IPS-18c (cell line): Measurements from ENCODE around the gene ZFYVE28.

ENCODE experiments used
- H3K4me3 ChIP-seq: 2 replicates; pipeline ENCODE4 v1.7.0; 2013; ENCODE audit warnings: low read depth, mild to moderate bottlenecking, low read length, moderate library complexity; ENCODE audit not compliant: insufficient read depth
- H3K9me3 ChIP-seq: one replicate; pipeline ENCODE4 v1.6.1; 2013; ENCODE audit warnings: mild to moderate bottlenecking, low read length, moderate library complexity; ENCODE audit not compliant: control insufficient read depth, insufficient read depth

The ZFYVE28 gene

GRCh38 chr4:2418650-2419571, 466 bp upstream of the ZFYVE28 start, which contains the start of gene CFAP99:
TSS of gene CFAP99 (plus strand) at chr4:2418955.
- Histone ChIP-seq H3K9me3 (peaks cover 2% of the 10 kb centered on the region), H3K4me3 (peak within 1 kb of the TSS; percentile 63)

GRCh38 chr4:2417226-2417764, 1.1 kb downstream of the ZFYVE28 start:
- Histone ChIP-seq H3K4me3 (peak overlapping the region; percentile 59), H3K9me3 (peaks cover 2% of the 10 kb centered on the region)

- Histone ChIP-seq H3K4me3 (peak overlapping the region; percentile 59), H3K9me3 (peaks cover 2% of the 10 kb centered on the region)
Observed at GRCh38 chr4:2416564-2417225, 1.8 kb downstream of the ZFYVE28 start.

- Histone ChIP-seq H3K9me3 (peaks cover 2% of the 10 kb centered on the region), H3K4me3 (0 out of 2 replicates have a peak overlapping the region, but pooled peaks have one; percentile 59)
Observed at GRCh38 chr4:2415881-2416563, 2.4 kb downstream of the ZFYVE28 start.

GRCh38 chr4:2415213-2415612, 3.2 kb downstream of the ZFYVE28 start:
- Histone ChIP-seq H3K4me3 (no peak overlapping the region), H3K9me3 (peaks cover 2% of the 10 kb centered on the region)

GRCh38 chr4:2413821-2414610, 4.4 kb downstream of the ZFYVE28 start:
- Histone ChIP-seq H3K4me3 (no peak overlapping the region), H3K9me3 (peaks cover 2% of the 10 kb centered on the region)

GRCh38 chr4:2412885-2413716, 5.3 kb downstream of the ZFYVE28 start:
- peaks cover 2% of the 10 kb centered on the region for H3K9me3 ChIP-seq
- peak overlapping the region; percentile 9; the same call in 1 of the 2 replicates for H3K4me3 ChIP-seq

- H3K9me3 ChIP-seq, result peaks cover 2% of the 10 kb centered on the region
- H3K4me3 ChIP-seq, result no peak overlapping the region; the same call in 1 of the 2 replicates
Observed at GRCh38 chr4:2412534-2412884, 5.9 kb downstream of the ZFYVE28 start.

- Histone ChIP-seq H3K4me3 (no peak overlapping the region), H3K9me3 (peaks cover 2% of the 10 kb centered on the region)
Observed at GRCh38 chr4:2411786-2412510, 6.5 kb downstream of the ZFYVE28 start.

- Histone ChIP-seq H3K9me3 (no peaks in the 10 kb centered on the region), H3K4me3 (no peak overlapping the region)
Observed at GRCh38 chr4:2409381-2409783, 9.1 kb downstream of the ZFYVE28 start.

GRCh38 chr4:2408976-2409375, 9.5 kb downstream of the ZFYVE28 start:
- Histone ChIP-seq H3K4me3 (no peak overlapping the region), H3K9me3 (no peaks in the 10 kb centered on the region)

GRCh38 chr4:2408401-2408958, 10.0 kb downstream of the ZFYVE28 start:
- H3K4me3 ChIP-seq, result no peak overlapping the region
- no peaks in the 10 kb centered on the region for H3K9me3 ChIP-seq

GRCh38 chr4:2407991-2408342, 10.5 kb downstream of the ZFYVE28 start:
- H3K9me3 ChIP-seq, result no peaks in the 10 kb centered on the region
- H3K4me3 ChIP-seq, result no peak overlapping the region

GRCh38 chr4:2406920-2407319, 11.5 kb downstream of the ZFYVE28 start:
- Histone ChIP-seq H3K4me3 (no peak overlapping the region), H3K9me3 (no peaks in the 10 kb centered on the region)

- Histone ChIP-seq H3K9me3 (no peaks in the 10 kb centered on the region), H3K4me3 (no peak overlapping the region)
Observed at GRCh38 chr4:2406406-2406805, 12.0 kb downstream of the ZFYVE28 start.
